Loucy (cell line): ENCODE results near the gene SNAPC1.

Experiments used
- EZH2phosphoT487 ChIP-seq: fragments of 200-600 bp; IDR thresholded peaks from 2 replicates; pipeline ENCODE4 v1.6.1; 2018; ENCODE audit warnings: antibody characterized with exemption, mild to moderate bottlenecking, moderate library complexity, borderline replicate concordance
- TF ChIP-seq, protein P1 (sequence below): fragments of 200-600 bp; sonication (generic); conservative IDR thresholded peaks from 2 replicates; pipeline ENCODE4 v1.5.1; 2014; ENCODE audit warnings: mild to moderate bottlenecking, antibody characterized with exemption, low read length

DNA sequence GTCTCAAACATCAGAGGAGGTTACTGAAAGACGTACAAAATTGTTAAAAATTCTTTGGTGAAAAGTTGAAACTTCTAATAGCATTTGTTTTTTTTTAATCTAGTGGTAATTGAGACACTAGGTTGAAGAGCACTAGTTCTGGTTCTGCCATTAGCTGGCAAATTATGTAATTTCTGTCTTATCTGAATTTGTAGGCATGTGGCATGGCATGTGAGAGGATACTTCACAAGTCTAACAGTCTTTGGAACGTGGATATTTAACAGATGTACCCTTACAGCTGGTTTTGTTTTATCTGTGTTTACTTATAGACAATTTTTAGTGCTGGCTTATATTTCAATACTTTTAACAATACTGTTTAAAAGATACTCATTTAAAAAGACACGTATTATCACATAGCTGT lies 6.0 kb downstream of the SNAPC1 start:
- TF ChIP-seq, protein P1, sequence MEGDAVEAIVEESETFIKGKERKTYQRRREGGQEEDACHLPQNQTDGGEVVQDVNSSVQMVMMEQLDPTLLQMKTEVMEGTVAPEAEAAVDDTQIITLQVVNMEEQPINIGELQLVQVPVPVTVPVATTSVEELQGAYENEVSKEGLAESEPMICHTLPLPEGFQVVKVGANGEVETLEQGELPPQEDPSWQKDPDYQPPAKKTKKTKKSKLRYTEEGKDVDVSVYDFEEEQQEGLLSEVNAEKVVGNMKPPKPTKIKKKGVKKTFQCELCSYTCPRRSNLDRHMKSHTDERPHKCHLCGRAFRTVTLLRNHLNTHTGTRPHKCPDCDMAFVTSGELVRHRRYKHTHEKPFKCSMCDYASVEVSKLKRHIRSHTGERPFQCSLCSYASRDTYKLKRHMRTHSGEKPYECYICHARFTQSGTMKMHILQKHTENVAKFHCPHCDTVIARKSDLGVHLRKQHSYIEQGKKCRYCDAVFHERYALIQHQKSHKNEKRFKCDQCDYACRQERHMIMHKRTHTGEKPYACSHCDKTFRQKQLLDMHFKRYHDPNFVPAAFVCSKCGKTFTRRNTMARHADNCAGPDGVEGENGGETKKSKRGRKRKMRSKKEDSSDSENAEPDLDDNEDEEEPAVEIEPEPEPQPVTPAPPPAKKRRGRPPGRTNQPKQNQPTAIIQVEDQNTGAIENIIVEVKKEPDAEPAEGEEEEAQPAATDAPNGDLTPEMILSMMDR, result no peak
- no peak for TF ChIP-seq EZH2phosphoT487
